ENCODE results near the gene RASGRP4. TPM values are rescaled to one million over a fixed set of nuclear protein-coding genes. Genes with fewer than 3 reads are reported as not detected.

Gene RASGRP4
- total and polyA plus RNA-seq, 2 donors from 2014 or later = 0.80 to 3.6 TPM

DNA sequence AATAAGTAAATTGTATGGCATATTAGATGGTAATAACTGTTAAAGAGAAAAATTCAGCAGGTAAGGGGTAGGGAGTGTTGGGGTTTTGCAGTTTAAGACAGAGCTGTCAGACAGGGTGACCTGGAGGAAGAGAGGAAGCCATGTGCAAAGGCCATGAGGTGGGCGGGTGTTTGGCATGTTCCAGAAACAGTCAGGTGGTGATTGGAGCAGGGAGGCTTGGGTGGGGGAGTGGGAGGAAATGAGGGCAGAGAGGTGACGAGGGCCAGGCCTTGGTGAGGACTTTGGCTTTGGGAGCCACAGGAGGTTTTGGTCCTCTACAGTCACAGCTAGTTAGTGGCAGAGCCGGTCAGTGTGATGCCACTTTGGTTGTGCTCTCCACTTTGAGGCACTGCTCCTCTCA, 27.6 kb upstream of the RASGRP4 start:
- TF ChIP-seq, protein P1, sequence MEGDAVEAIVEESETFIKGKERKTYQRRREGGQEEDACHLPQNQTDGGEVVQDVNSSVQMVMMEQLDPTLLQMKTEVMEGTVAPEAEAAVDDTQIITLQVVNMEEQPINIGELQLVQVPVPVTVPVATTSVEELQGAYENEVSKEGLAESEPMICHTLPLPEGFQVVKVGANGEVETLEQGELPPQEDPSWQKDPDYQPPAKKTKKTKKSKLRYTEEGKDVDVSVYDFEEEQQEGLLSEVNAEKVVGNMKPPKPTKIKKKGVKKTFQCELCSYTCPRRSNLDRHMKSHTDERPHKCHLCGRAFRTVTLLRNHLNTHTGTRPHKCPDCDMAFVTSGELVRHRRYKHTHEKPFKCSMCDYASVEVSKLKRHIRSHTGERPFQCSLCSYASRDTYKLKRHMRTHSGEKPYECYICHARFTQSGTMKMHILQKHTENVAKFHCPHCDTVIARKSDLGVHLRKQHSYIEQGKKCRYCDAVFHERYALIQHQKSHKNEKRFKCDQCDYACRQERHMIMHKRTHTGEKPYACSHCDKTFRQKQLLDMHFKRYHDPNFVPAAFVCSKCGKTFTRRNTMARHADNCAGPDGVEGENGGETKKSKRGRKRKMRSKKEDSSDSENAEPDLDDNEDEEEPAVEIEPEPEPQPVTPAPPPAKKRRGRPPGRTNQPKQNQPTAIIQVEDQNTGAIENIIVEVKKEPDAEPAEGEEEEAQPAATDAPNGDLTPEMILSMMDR (IDR thresholded peaks at IDR 0.05; ENCODE audit: borderline replicate concordance, extremely low read depth, insufficient read depth) = no peak
- Histone ChIP-seq H3K9ac (ENCODE audit: low read length in 3 of 3) (no peak overlapping the region), H3K4me3 (ENCODE audit: low read length in 3 of 3) (no peak overlapping the region), H3K4me1 (ENCODE audit: control insufficient read depth in 2 of 3, insufficient read depth in 2 of 3, low read depth in 1 of 3, low read length in 3 of 3) (no peaks in the 10 kb centered on the region), H3K36me3 (ENCODE audit: control insufficient read depth in 2 of 3, insufficient read depth in 3 of 3, low read length in 3 of 3) (no peaks in the 10 kb centered on the region), H3K27me3 (ENCODE audit: control insufficient read depth, insufficient read depth, low read length) (no peaks in the 10 kb centered on the region), H3K9me3 (ENCODE audit: control insufficient read depth in 2 of 3, insufficient read depth in 1 of 3, low read length in 3 of 3) (no peaks in the 10 kb centered on the region), H3K27ac (ENCODE audit: low read depth in 2 of 2, low read length in 2 of 2) (no peak overlapping the region)
- FAIRE-seq (no peak), DNase-seq (no peak)
- intact Hi-C loops (cut with DNase I) = no loop called here

DNA sequence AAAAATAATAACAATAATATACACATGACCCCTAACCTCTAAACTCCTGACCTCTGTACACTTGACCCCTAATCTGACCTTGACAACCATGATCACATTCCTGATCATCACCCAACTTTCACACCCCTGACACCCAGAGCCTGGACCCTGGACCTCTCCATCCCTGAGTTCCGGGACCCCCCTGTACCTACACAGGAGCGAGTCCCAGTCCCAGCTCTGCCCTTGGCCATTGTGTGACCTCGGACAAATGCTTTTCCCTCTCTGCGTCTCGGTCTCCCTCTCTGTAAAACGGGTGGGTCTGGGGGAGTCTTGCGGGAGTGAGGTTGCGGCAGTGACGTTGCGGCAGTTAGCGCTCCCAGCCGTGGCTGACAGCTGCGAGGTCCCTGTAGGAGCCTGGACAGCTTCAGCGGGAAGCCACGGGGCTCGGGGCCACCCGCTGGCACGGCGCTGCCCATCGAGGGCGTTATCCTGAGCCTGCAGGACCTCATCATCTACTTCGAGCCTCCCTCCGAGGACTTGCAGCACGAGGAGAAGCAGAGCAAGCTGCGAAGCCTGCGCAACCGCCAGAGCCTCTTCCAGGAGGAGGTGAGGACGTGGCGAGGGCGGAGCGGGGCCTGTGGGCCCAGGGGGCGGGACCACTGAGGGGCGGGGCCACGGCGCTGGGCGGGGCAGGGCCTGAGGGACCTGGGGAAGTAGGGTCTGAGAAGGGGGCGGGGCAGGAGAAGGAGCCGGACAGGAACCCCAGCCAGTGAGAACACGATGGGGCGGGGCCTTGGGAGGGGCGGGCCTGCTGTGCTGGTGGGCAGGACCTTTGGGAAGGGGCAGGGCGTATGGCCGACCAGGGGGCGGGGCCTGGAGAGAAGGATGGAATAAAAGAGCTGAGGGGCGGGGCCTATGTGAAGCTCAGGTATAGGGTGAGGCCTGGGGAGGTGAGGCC, 26.7 kb upstream of the RASGRP4 start:
- FAIRE-seq (no peak), DNase-seq (peak in 1 of 5 donors; percentile 13)
- no peak overlapping the region for H3K27ac ChIP-seq (ENCODE audit: low read depth in 2 of 2, low read length in 2 of 2)
- TF ChIP-seq, protein P1 (IDR thresholded peaks at IDR 0.05; ENCODE audit: borderline replicate concordance, extremely low read depth, insufficient read depth) = no peak
- no peaks in the 10 kb centered on the region for H3K27me3 ChIP-seq (ENCODE audit: control insufficient read depth, insufficient read depth, low read length)
- H3K9ac ChIP-seq (ENCODE audit: low read length in 3 of 3) = no peak overlapping the region
- H3K4me3 ChIP-seq (ENCODE audit: low read length in 3 of 3) = no peak overlapping the region
- intact Hi-C loops (cut with DNase I) = no loop called here
- H3K4me1 ChIP-seq (ENCODE audit: control insufficient read depth in 2 of 3, insufficient read depth in 2 of 3, low read depth in 1 of 3, low read length in 3 of 3) = no peaks in the 10 kb centered on the region
- no peaks in the 10 kb centered on the region for H3K36me3 ChIP-seq (ENCODE audit: control insufficient read depth in 2 of 3, insufficient read depth in 3 of 3, low read length in 3 of 3)
- no peaks in the 10 kb centered on the region for H3K9me3 ChIP-seq (ENCODE audit: control insufficient read depth in 2 of 3, insufficient read depth in 1 of 3, low read length in 3 of 3)

DNA sequence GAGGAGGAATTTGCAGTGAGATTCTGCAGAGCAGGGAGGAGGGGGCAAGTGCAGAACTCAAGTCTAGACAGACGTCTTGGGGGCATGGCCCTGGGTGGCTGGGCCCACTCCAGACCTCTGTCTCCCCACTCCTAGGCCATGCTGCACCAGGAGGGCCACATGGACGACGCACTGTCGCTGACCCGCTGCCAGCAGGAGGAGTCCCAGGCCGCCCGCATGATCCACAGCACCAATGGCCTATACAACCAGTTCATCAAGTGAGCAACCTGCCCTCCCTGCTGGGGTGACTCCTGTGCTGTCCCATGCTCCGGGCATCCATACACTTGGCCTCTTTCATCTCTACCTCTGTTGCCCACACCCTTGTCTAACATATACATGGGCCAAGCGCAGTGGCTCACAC, 25.6 kb upstream of the RASGRP4 start:
- H3K9ac ChIP-seq (ENCODE audit: low read length in 3 of 3) = no peak overlapping the region
- no peaks in the 10 kb centered on the region for H3K4me1 ChIP-seq (ENCODE audit: control insufficient read depth in 2 of 3, insufficient read depth in 2 of 3, low read depth in 1 of 3, low read length in 3 of 3)
- H3K27me3 ChIP-seq (ENCODE audit: control insufficient read depth, insufficient read depth, low read length) = no peaks in the 10 kb centered on the region
- no peak overlapping the region for H3K27ac ChIP-seq (ENCODE audit: low read depth in 2 of 2, low read length in 2 of 2)
- FAIRE-seq = no peak
- no peaks in the 10 kb centered on the region for H3K36me3 ChIP-seq (ENCODE audit: control insufficient read depth in 2 of 3, insufficient read depth in 3 of 3, low read length in 3 of 3)
- no peak overlapping the region for H3K4me3 ChIP-seq (ENCODE audit: low read length in 3 of 3)
- intact Hi-C loops (cut with DNase I) = no loop called here
- TF ChIP-seq, protein P1 (IDR thresholded peaks at IDR 0.05; ENCODE audit: borderline replicate concordance, extremely low read depth, insufficient read depth) = no peak
- no peaks in the 10 kb centered on the region for H3K9me3 ChIP-seq (ENCODE audit: control insufficient read depth in 2 of 3, insufficient read depth in 1 of 3, low read length in 3 of 3)
- no peak for DNase-seq

All from kidney (tissue), 14 donors.